ENCODE results near the gene NLGN4X. TPM values are rescaled to one million over a fixed set of nuclear protein-coding genes. Genes with fewer than 3 reads are reported as not detected.
"Not testable (repeated sequence)": the region's sequence is repeated elsewhere in the genome, so short reads cannot be mapped to it uniquely, and the experiment has no call there.

The NLGN4X gene
- total RNA-seq, 1 experiment from 2014 or later = not detected

GRCh38 chrX:5907207-5907606 lies 321.5 kb downstream of the NLGN4X start:
- ATAC-seq (no peak), DNase-seq (ENCODE audit: low read depth, low spot score) (no peak)
- Histone ChIP-seq H3K4me3 (ENCODE audit: low read depth in 2 of 2, low read length in 2 of 2) (no peak overlapping the region), H3K9me3 (ENCODE audit: control insufficient read depth, insufficient read depth, low read depth, low read length) (no peaks in the 10 kb centered on the region), H3K4me1 (ENCODE audit: control insufficient read depth, insufficient read depth, low read length) (no peaks in the 10 kb centered on the region), H3K36me3 (ENCODE audit: control insufficient read depth, insufficient read depth, low read length) (no peaks in the 10 kb centered on the region), H3K27ac (ENCODE audit: low read length) (no peak overlapping the region), H3K27me3 (ENCODE audit: control insufficient read depth, insufficient read depth, low read length) (no peaks in the 10 kb centered on the region)
- TF ChIP-seq REST (IDR thresholded peaks at IDR 0.05; ENCODE audit: insufficient read depth in 1 of 2, low read depth in 2 of 2, low read length in 1 of 2) (no peak), TCF7L2 (IDR thresholded peaks at IDR 0.05; ENCODE audit: low read depth, low read length) (no peak), POLR2AphosphoS5 (IDR thresholded peaks at IDR 0.05; ENCODE audit: low read depth, low read length) (no peak), SIN3A (IDR thresholded peaks at IDR 0.05; ENCODE audit: borderline replicate concordance, insufficient read depth, low read depth, low read length) (no peak)
- TF ChIP-seq, protein P1, sequence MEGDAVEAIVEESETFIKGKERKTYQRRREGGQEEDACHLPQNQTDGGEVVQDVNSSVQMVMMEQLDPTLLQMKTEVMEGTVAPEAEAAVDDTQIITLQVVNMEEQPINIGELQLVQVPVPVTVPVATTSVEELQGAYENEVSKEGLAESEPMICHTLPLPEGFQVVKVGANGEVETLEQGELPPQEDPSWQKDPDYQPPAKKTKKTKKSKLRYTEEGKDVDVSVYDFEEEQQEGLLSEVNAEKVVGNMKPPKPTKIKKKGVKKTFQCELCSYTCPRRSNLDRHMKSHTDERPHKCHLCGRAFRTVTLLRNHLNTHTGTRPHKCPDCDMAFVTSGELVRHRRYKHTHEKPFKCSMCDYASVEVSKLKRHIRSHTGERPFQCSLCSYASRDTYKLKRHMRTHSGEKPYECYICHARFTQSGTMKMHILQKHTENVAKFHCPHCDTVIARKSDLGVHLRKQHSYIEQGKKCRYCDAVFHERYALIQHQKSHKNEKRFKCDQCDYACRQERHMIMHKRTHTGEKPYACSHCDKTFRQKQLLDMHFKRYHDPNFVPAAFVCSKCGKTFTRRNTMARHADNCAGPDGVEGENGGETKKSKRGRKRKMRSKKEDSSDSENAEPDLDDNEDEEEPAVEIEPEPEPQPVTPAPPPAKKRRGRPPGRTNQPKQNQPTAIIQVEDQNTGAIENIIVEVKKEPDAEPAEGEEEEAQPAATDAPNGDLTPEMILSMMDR (IDR thresholded peaks at IDR 0.05) = no peak
- intact Hi-C loops (cut with micrococcal nuclease; ENCODE audit: unreplicated experiment) = no loop called here
- no TSS peak for BruUV-seq (replicated peaks)
- ChIA-PET CTCF (no interaction called here), POLR2A (no interaction called here)
- in situ Hi-C loops (cut with HindIII; ENCODE audit: low pct_unique_long_range_greater_than_20kb, low sequenced_read_pairs) = no loop called here

DNA sequence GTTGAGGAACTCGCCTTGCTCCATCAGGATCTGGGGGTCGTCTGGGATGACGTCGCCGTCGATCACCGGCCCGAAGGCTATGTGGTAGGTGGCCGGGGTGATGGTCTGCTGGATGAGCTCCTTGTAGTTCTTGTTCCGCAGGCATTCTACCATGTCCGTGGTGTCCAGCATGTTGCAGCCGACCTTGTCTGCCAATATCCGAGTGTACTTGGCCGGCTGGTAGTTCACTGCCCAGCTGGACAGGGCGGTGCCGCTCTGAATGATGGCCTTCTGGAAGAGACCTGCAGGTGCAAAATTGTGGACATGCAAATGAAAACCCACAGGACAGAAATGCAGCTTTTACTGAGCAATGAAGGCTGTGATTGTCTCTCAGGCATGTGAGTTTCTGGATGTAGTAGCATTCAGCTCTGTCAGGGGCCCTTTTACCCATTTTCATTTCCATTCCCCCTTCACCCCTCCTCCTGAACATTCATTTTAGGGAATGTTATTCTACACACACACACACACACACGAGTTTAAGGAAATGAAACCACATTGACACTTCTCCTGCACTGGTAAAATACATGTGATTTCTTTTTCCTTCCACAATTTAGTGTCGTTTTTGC lies 325.0 kb downstream of the NLGN4X start:
- H3K9me3 ChIP-seq (ENCODE audit: control insufficient read depth, insufficient read depth, low read depth, low read length); H3K4me3 ChIP-seq (ENCODE audit: low read depth in 2 of 2, low read length in 2 of 2); H3K4me1 ChIP-seq (ENCODE audit: control insufficient read depth, insufficient read depth, low read length); ATAC-seq; in situ Hi-C loops (cut with HindIII; ENCODE audit: low pct_unique_long_range_greater_than_20kb, low sequenced_read_pairs); intact Hi-C loops (cut with micrococcal nuclease; ENCODE audit: unreplicated experiment); H3K36me3 ChIP-seq (ENCODE audit: control insufficient read depth, insufficient read depth, low read length); BruUV-seq (replicated peaks); H3K27me3 ChIP-seq (ENCODE audit: control insufficient read depth, insufficient read depth, low read length); DNase-seq (ENCODE audit: low read depth, low spot score); CTCF ChIA-PET; POLR2A ChIA-PET; H3K27ac ChIP-seq (ENCODE audit: low read length): not testable (repeated sequence)

DNA sequence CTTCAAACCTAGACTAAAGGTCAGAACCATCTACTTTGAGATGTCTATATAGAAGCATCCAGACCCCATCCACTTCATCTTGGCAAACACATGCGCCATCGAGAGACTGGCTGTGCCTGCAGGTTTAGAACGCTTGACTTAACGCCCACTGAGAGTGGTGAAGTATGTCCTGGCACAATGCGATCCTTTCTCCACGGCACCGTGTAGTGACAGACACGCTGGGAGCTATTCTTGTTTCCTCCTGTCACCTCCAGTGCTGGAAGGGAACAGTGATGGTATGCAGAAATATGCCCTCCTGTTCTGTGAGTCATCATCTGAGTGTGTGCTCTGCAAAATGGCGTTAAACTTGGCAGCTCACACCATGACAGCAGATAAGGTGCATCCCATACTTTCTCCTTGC lies 330.2 kb downstream of the NLGN4X start:
- POLR2A ChIA-PET = no interaction called here
- Histone ChIP-seq H3K27ac (ENCODE audit: low read length) (no peak overlapping the region), H3K4me1 (ENCODE audit: control insufficient read depth, insufficient read depth, low read length) (no peaks in the 10 kb centered on the region), H3K27me3 (ENCODE audit: control insufficient read depth, insufficient read depth, low read length) (no peaks in the 10 kb centered on the region), H3K9me3 (ENCODE audit: control insufficient read depth, insufficient read depth, low read depth, low read length) (no peaks in the 10 kb centered on the region), H3K4me3 (ENCODE audit: low read depth in 2 of 2, low read length in 2 of 2) (no peak overlapping the region), H3K36me3 (ENCODE audit: control insufficient read depth, insufficient read depth, low read length) (no peaks in the 10 kb centered on the region)
- BruUV-seq (replicated peaks) = no TSS peak
- in situ Hi-C loops (cut with HindIII; ENCODE audit: low pct_unique_long_range_greater_than_20kb, low sequenced_read_pairs) (no loop called here), intact Hi-C loops (cut with micrococcal nuclease; ENCODE audit: unreplicated experiment) (no loop called here)
- DNase-seq (ENCODE audit: low read depth, low spot score) (no peak), ATAC-seq (no peak)
- no peak for TF ChIP-seq POLR2AphosphoS5 (IDR thresholded peaks at IDR 0.05; ENCODE audit: low read depth, low read length)
- TF ChIP-seq REST (IDR thresholded peaks at IDR 0.05; ENCODE audit: insufficient read depth in 1 of 2, low read depth in 2 of 2, low read length in 1 of 2) = no peak
- TF ChIP-seq TCF7L2 (IDR thresholded peaks at IDR 0.05; ENCODE audit: low read depth, low read length) = no peak
- TF ChIP-seq, protein P1 (IDR thresholded peaks at IDR 0.05) = no peak
- CTCF ChIA-PET = no interaction called here
